ENCODE results near the gene PRSS2.
A peak's percentile ranks its signal among the peaks of the same experiment; 100 is the strongest.

The PRSS2 gene

GRCh38 chr7:142787034-142787768 is 16.4 kb downstream of the PRSS2 start:
- no peak for DNase-seq (ENCODE audit: low spot score)

GRCh38 chr7:142787783-142788182 is 17.0 kb downstream of the PRSS2 start:
- no peak for DNase-seq (ENCODE audit: low spot score)

GRCh38 chr7:142788303-142789289 is 17.8 kb downstream of the PRSS2 start:
- DNase-seq (ENCODE audit: low spot score): no peak

DNA sequence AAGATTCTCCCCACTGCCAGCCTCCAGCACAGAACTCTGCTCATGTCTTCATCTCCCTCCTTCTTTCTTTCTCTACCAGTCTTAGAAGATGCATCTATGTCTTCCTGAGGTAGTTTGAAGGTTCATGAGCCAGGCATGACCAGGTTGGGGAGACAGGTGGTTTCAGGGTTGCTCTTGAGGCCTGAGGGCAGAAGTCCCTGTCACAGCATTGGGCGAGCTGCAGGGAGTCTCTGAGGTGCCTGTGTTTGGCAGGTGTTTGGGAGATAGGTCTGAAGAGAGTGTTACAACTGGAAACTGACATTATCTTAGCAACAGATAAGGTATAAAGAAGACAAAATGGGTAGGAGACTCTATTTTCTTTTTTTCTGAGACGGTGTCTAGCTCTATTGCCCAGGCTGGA is 18.7 kb downstream of the PRSS2 start:
- DNase-seq (ENCODE audit: low spot score): no peak

GRCh38 chr7:142790056-142790455 is 19.3 kb downstream of the PRSS2 start:
- no peak for DNase-seq (ENCODE audit: low spot score)

GRCh38 chr7:142790555-142790954 is 19.8 kb downstream of the PRSS2 start:
- DNase-seq (ENCODE audit: low spot score): no peak

DNA sequence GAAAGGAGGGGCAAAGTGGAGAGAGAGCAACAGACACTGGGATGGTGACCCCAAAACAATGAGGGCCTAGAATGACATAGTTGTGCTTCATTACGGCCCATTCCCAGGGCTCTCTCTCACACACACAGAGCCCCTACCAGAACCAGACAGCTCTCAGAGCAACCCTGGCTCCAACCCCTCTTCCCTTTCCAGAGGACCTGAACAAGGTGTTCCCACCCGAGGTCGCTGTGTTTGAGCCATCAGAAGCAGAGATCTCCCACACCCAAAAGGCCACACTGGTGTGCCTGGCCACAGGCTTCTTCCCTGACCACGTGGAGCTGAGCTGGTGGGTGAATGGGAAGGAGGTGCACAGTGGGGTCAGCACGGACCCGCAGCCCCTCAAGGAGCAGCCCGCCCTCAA is 20.7 kb downstream of the PRSS2 start:
- DNase-seq (ENCODE audit: low spot score): no peak

GRCh38 chr7:142792129-142792528 is 21.4 kb downstream of the PRSS2 start:
- no peak for DNase-seq (ENCODE audit: low spot score)

DNA sequence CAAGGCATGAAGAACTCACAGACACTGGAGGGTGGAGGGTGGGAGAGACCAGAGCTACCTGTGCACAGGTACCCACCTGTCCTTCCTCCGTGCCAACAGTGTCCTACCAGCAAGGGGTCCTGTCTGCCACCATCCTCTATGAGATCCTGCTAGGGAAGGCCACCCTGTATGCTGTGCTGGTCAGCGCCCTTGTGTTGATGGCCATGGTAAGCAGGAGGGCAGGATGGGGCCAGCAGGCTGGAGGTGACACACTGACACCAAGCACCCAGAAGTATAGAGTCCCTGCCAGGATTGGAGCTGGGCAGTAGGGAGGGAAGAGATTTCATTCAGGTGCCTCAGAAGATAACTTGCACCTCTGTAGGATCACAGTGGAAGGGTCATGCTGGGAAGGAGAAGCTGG is 21.8 kb downstream of the PRSS2 start:
- no peak for DNase-seq (ENCODE audit: low spot score)

- no peak for DNase-seq (ENCODE audit: low spot score)
Measured at GRCh38 chr7:142793156-142793555, 22.4 kb downstream of the PRSS2 start.

- DNase-seq (ENCODE audit: low spot score): no peak
Measured at GRCh38 chr7:142795339-142795863, 24.6 kb downstream of the PRSS2 start.

GRCh38 chr7:142796001-142796500 is 25.3 kb downstream of the PRSS2 start:
- DNase-seq (ENCODE audit: low spot score): no peak

DNA sequence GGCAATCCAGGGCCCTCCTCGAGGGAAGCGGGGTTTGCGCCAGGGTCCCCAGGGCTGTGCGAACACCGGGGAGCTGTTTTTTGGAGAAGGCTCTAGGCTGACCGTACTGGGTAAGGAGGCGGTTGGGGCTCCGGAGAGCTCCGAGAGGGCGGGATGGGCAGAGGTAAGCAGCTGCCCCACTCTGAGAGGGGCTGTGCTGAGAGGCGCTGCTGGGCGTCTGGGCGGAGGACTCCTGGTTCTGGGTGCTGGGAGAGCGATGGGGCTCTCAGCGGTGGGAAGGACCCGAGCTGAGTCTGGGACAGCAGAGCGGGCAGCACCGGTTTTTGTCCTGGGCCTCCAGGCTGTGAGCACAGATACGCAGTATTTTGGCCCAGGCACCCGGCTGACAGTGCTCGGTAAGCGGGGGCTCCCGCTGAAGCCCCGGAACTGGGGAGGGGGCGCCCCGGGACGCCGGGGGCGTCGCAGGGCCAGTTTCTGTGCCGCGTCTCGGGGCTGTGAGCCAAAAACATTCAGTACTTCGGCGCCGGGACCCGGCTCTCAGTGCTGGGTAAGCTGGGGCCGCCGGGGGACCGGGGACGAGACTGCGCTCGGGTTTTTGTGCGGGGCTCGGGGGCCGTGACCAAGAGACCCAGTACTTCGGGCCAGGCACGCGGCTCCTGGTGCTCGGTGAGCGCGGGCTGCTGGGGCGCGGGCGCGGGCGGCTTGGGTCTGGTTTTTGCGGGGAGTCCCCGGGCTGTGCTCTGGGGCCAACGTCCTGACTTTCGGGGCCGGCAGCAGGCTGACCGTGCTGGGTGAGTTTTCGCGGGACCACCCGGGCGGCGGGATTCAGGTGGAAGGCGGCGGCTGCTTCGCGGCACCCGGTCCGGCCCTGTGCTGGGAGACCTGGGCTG is 26.0 kb downstream of the PRSS2 start:
- DNase-seq (ENCODE audit: low spot score): peak; percentile 33

GRCh38 chr7:142797391-142798377 is 26.9 kb downstream of the PRSS2 start:
- peak; percentile 20 for DNase-seq (ENCODE audit: low spot score)

GRCh38 chr7:142798451-142799436 is 28.0 kb downstream of the PRSS2 start:
- DNase-seq (ENCODE audit: low spot score): no peak

- no peak for DNase-seq (ENCODE audit: low spot score)
Measured at GRCh38 chr7:142799437-142799835, 28.7 kb downstream of the PRSS2 start.

- no peak for DNase-seq (ENCODE audit: low spot score)
Measured at GRCh38 chr7:142800088-142800487, 29.3 kb downstream of the PRSS2 start.

DNA sequence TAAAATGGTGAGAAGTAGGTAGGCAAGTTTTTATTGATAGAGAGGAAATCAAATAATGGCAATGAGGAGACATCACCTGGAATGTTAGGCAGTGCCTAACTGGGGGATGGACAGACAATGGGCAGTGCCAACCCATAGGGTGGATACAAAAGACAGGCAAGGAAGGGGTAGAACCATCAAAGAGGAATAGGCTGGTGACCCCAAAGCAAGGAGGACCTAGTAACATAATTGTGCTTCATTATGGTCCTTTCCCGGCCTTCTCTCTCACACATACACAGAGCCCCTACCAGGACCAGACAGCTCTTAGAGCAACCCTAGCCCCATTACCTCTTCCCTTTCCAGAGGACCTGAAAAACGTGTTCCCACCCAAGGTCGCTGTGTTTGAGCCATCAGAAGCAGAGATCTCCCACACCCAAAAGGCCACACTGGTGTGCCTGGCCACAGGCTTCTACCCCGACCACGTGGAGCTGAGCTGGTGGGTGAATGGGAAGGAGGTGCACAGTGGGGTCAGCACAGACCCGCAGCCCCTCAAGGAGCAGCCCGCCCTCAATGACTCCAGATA is 30.0 kb downstream of the PRSS2 start:
- DNase-seq (ENCODE audit: low spot score): no peak

Measured in germinal center (tissue), 1 donor.